Prostate gland (tissue), 2 donors: ENCODE data around the gene VSTM2B.

ENCODE experiments used
- POLR2AphosphoS5 ChIP-seq: sonication (generic); formaldehyde crosslinking; IDR thresholded peaks from one replicate; pipeline ENCODE4 v1.6.1; 2017; ENCODE audit warnings: antibody characterized with exemption
- TF ChIP-seq, protein P1 (sequence below), 4 experiments: fragments of 200-600 bp in 2 of 4; fragments of 450-650 bp in 2 of 4; sonication (generic) in 2 of 4; IDR thresholded peaks; 1 replicate in 3 of 4; 2 replicates in 1 of 4; pipeline ENCODE4 v1.5.1; 2016 to 2019; ENCODE audit warnings: antibody characterized with exemption in 4 of 4, mild to moderate bottlenecking in 2 of 4, moderate library complexity in 2 of 4

DNA sequence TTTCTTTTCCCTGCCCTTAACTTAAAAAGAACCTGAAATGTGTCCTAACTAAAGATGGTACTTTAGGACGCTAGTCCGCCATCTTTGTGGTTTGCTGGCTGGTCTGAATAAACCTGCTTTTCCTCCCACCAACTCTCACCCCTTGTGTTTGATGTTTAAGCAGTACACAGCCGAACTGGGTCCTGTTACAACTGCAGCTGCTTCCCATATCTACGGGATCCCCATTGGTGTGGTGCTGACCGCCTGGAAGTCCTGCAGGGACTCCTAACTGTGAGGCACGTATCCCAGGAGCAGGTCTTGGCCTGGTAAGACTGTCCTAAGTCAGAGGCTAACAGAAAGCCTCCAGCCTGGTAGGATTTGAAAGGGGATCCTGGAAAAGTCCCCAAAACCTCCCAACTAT, 40.9 kb upstream of the VSTM2B start:
- TF ChIP-seq, protein P1, sequence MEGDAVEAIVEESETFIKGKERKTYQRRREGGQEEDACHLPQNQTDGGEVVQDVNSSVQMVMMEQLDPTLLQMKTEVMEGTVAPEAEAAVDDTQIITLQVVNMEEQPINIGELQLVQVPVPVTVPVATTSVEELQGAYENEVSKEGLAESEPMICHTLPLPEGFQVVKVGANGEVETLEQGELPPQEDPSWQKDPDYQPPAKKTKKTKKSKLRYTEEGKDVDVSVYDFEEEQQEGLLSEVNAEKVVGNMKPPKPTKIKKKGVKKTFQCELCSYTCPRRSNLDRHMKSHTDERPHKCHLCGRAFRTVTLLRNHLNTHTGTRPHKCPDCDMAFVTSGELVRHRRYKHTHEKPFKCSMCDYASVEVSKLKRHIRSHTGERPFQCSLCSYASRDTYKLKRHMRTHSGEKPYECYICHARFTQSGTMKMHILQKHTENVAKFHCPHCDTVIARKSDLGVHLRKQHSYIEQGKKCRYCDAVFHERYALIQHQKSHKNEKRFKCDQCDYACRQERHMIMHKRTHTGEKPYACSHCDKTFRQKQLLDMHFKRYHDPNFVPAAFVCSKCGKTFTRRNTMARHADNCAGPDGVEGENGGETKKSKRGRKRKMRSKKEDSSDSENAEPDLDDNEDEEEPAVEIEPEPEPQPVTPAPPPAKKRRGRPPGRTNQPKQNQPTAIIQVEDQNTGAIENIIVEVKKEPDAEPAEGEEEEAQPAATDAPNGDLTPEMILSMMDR (IDR thresholded peaks at IDR 0.05), result no peak
- TF ChIP-seq POLR2AphosphoS5, result no peak
